GM21723 (cell line): Measurements from ENCODE around the gene LARP4B.

Experiments
- ATAC-seq: cut with Tn5 transposase; IDR thresholded peaks from one replicate; pipeline ENCODE4 v1.9.1; 2021; ENCODE audit warnings: mild to moderate bottlenecking, moderate library complexity; ENCODE audit not compliant: unreplicated experiment

LARP4B gene

DNA sequence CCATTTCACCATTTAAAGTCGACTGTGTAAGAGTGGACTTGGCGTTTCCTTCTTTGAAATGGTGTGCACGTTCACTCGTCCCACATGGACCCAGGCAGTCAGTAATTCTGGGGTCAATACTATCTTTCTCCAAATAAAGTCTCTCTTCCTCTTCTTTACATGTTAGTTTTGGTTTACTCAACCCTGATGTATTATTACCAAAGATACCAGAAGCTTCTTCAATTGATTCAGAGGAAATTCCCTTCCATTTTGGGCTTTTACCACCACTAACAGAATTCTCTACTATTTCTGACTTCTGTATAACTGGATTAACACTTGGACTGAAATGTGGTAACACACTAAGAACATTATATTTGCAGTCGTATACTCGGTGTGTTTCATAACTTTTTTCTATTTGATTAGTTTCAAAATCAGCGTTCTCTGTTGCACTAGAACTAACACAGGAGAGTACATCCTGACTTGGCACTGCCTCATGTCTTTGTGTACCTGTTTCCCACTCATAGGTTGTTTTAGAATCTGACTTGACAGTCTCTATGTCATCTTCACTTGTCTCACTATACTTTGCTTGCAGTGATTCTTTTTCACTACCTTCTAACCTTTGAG lies 60.8 kb downstream of the LARP4B start:
- ATAC-seq = no peak

- no peak for ATAC-seq
These were observed 62.3 kb downstream of the LARP4B start for GRCh38 chr10:869171-869570.

- no peak for ATAC-seq
These were observed 63.7 kb downstream of the LARP4B start for GRCh38 chr10:867807-868206.

DNA sequence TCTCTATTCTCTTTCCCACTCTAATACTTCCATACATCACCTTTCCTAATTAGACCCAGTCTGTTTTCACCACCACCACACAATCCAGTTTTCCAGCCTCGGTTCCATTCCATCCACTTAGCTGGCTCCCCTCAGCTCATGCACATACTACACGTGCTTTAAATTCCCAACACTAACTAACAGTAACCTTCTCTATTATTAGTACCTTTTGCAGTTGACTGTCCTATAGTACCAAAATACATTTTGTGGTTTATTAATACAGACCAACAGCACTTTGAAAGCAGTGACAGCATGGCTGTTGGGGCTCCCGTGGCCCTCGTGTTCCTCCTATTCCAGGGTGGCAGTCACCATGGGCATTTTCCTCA lies 64.9 kb downstream of the LARP4B start:
- ATAC-seq = no peak

- ATAC-seq = no peak
These were observed 65.5 kb downstream of the LARP4B start for GRCh38 chr10:865924-866576.

GRCh38 chr10:865257-865656 lies 66.2 kb downstream of the LARP4B start:
- ATAC-seq = no peak

DNA sequence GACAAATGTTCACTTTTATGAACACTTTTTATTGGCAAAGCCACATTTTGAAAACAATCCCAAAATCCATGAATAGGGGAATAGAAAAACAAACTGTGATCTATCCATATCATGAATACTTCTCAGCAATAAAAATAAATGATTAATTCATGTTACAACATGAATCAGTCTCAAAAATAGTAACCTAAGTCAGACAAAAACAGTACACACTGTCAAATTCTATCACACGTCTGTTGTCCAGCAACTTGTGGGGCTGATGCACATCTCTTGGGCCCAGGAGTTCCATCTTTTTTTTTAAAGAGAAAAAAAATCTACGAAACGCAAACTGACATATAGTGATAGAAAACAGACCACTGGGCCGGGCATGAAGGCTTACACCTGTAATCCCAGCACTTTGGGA lies 71.0 kb downstream of the LARP4B start:
- ATAC-seq = no peak

DNA sequence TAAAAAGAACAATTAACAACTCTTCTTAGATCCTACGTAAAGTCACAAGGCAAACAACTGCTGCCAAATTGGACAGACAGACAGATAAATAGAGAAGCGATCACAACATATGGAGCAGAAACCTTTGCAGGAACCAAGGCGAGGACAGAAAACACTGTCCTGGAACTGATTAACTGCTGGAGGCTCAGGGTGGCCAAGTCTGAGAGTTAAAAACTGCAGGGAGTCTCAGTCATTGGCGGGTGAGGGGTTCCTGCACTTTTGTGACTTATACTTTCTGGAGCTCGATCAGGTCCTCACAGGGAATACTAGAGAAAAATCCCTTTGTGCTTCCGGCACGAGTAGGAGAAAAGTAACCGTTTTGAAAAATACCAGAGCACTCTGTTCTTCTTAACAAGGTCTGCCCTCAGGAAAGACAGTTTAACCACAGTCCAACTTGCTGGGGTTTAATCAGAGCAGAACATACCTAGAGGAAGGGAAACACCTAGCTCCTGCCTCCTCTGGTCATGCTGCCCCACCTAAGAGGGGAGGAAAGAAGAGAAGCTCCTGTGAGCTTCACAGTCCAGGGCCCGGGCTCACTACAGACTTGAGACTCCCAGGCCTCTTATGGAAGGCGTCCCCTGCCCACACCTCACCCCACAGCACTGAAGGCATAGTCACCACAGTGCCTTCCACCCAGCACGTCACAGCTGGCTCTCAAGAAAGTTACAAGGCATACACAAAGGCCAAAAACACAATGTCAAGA lies 74.9 kb downstream of the LARP4B start:
- ATAC-seq = no peak

- no peak for ATAC-seq
These were observed 75.8 kb downstream of the LARP4B start for GRCh38 chr10:855671-856070.

GRCh38 chr10:855079-855478 lies 76.4 kb downstream of the LARP4B start:
- no peak for ATAC-seq

DNA sequence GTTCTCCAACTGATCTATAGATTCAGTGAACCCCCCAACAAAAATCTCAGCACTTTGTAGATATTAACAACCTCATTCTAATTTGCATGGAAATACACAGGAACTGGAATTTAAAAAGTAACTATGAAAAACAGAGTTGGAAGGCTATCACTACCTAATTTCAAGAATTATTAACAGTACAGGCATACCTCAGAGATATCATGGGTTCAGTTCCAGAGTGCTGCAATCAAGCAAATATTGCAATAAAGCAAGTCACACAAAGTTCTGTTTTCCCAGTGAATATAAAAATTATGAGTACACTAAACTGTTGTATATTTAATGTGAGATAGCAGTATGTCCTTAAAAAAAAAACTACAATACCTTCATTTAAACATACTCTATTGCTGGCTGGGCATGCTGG lies 78.5 kb downstream of the LARP4B start:
- ATAC-seq = no peak

- ATAC-seq = peak; percentile 33
These were observed 79.1 kb downstream of the LARP4B start for GRCh38 chr10:852386-852785.

GRCh38 chr10:851901-852300 lies 79.6 kb downstream of the LARP4B start:
- ATAC-seq = peak; percentile 96

- no peak for ATAC-seq
These were observed 81.4 kb downstream of the LARP4B start for GRCh38 chr10:850093-850492.

DNA sequence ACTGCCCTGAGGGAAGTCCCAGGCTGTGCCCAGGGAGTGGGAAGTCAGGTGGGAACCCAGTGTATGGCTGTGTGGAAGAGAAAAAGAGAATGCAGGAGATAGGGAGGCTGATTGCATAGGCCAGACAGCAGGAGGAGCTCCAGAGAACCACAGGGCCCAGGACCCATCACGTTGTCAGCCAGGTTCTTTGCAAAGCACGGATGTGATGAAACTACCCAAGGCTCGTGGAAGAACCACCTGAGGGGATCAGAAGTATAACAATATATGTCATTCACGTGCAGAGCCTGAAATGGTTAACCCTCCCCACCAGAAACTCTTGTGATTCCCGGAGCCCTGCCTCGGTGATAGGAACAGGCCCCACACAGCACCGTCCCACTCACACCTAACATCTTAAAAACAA lies 83.6 kb downstream of the LARP4B start:
- no peak for ATAC-seq

GRCh38 chr10:846126-846685 lies 85.3 kb downstream of the LARP4B start:
- no peak for ATAC-seq

- ATAC-seq = no peak
These were observed 86.0 kb downstream of the LARP4B start for GRCh38 chr10:845526-845925.

GRCh38 chr10:844552-844951 lies 87.0 kb downstream of the LARP4B start:
- ATAC-seq = no peak

- ATAC-seq = no peak
These were observed 87.8 kb downstream of the LARP4B start for GRCh38 chr10:843703-844102.

DNA sequence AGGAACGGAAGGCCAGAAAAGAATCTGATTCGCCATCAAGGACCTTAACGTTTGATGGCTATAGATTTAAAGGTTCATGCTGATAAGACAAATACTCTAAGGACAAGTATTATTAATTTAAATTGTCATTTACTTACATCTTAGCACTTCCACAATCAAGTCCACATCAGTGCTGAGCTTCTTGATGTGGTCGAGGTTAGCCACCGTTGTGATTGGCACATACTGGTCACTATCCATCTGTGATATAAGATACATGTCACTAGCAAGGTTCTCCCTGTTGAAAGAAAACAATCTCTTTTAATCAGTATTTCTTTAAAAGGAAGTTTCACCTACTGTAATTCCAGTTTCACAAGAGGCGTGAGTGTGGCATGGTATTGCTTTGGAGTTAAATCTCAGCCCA lies 88.7 kb downstream of the LARP4B start:
- ATAC-seq = no peak

- ATAC-seq = no peak
These were observed 90.0 kb downstream of the LARP4B start for GRCh38 chr10:841535-841934.
